HepG2 (cell line): ENCODE results near the gene CDKN3. TPM values are rescaled to one million over a fixed set of nuclear protein-coding genes. Genes with fewer than 3 reads are reported as not detected.
A peak's percentile ranks its signal among the peaks of the same experiment; 100 is the strongest.

ENCODE experiments used
- ATF7-NPFF ChIP-seq: sonication (generic); formaldehyde crosslinking; IDR thresholded peaks from 2 replicates; pipeline ENCODE4 v1.8.1; 2023; ENCODE audit warnings: mild to moderate bottlenecking, low read depth, missing genetic modification reagents, moderate library complexity
- BORCS8-MEF2B ChIP-seq: sonication (generic); formaldehyde crosslinking; IDR thresholded peaks from 2 replicates; pipeline ENCODE4 v1.8.0; 2022; ENCODE audit warnings: mild to moderate bottlenecking, missing genetic modification reagents
- CC2D1A ChIP-seq: sonication (generic); formaldehyde crosslinking; IDR thresholded peaks from 2 replicates; pipeline ENCODE4 v1.8.1; 2023; ENCODE audit warnings: mild to moderate bottlenecking, missing genetic modification reagents
- CENPX ChIP-seq: sonication (generic); formaldehyde crosslinking; IDR thresholded peaks from 2 replicates; pipeline ENCODE4 v1.9.0; 2021; ENCODE audit warnings: mild to moderate bottlenecking, missing genetic modification reagents, moderate library complexity
- CHD2 ChIP-seq: IDR thresholded peaks from 2 replicates; pipeline ENCODE4 v1.6.1; 2011; ENCODE audit warnings: low read depth, low read length, improper control_type of control experiment
- CHD4 ChIP-seq: fragments of 200-600 bp; sonication (generic); IDR thresholded peaks from 2 replicates; pipeline ENCODE4 v1.7.0; 2017; ENCODE audit warnings: mild to moderate bottlenecking, low read length, borderline replicate concordance
- DNMT1 ChIP-seq: sonication (generic); formaldehyde crosslinking; IDR thresholded peaks from 2 replicates; pipeline ENCODE4 v1.5.1; 2020; ENCODE audit warnings: mild to moderate bottlenecking, missing genetic modification reagents
- FOXK2 ChIP-seq: fragments of 450-650 bp; IDR thresholded peaks from 2 replicates; pipeline ENCODE4 v1.6.1; 2016
- FUBP1 ChIP-seq: sonication (generic); formaldehyde crosslinking; IDR thresholded peaks from 2 replicates; pipeline ENCODE4 v1.5.1; 2020; ENCODE audit warnings: missing genetic modification reagents, mild to moderate bottlenecking, borderline replicate concordance
- HDAC2 ChIP-seq: sonication (generic); formaldehyde crosslinking; IDR thresholded peaks from 2 replicates; pipeline ENCODE4 v1.4.0; 2020; ENCODE audit warnings: missing genetic modification reagents
- HNRNPH1 ChIP-seq: fragments of 200-400 bp; formaldehyde crosslinking; optimal IDR thresholded peaks from 2 replicates; pipeline ENCODE3; 2017; ENCODE audit warnings: mild to moderate bottlenecking, low read depth, low read length
- KLF12 ChIP-seq: sonication (generic); formaldehyde crosslinking; IDR thresholded peaks from 2 replicates; pipeline ENCODE4 v1.4.0; 2020; ENCODE audit warnings: missing genetic modification reagents, borderline replicate concordance
- MBNL3 ChIP-seq: fragments of 250-450 bp; sonication (Bioruptor Pico); conservative IDR thresholded peaks from 2 replicates; pipeline ENCODE4 v1.8.0; 2022; ENCODE audit warnings: mild to moderate bottlenecking, inconsistent platforms
- RFX1 ChIP-seq: fragments of 450-650 bp; IDR thresholded peaks from 2 replicates; pipeline ENCODE4 v1.6.1; 2017
- SAFB2 ChIP-seq: sonication (generic); formaldehyde crosslinking; IDR thresholded peaks from 2 replicates; pipeline ENCODE4 v1.5.1; 2020; ENCODE audit warnings: missing genetic modification reagents, low read depth, mild to moderate bottlenecking, borderline replicate concordance
- SOX5 ChIP-seq: IDR thresholded peaks from 2 replicates; pipeline ENCODE4 v1.6.1; 2016; ENCODE audit warnings: borderline replicate concordance
- ZBTB34 ChIP-seq: sonication (generic); formaldehyde crosslinking; IDR thresholded peaks from 2 replicates; pipeline ENCODE4 v1.8.0; 2022; ENCODE audit warnings: mild to moderate bottlenecking, missing genetic modification reagents
- ZNF12 ChIP-seq: sonication (generic); formaldehyde crosslinking; IDR thresholded peaks from 2 replicates; pipeline ENCODE4 v1.5.0; 2020; ENCODE audit warnings: missing genetic modification reagents
- ZNF17 ChIP-seq: sonication (generic); formaldehyde crosslinking; IDR thresholded peaks from 2 replicates; pipeline ENCODE4 v1.5.0; 2020; ENCODE audit warnings: mild to moderate bottlenecking, missing genetic modification reagents
- ZNF609 ChIP-seq: sonication (generic); formaldehyde crosslinking; IDR thresholded peaks from 2 replicates; pipeline ENCODE4 v1.4.0; 2020; ENCODE audit warnings: mild to moderate bottlenecking, missing genetic modification reagents, borderline replicate concordance
- ZNF747 ChIP-seq: sonication (generic); formaldehyde crosslinking; IDR thresholded peaks from 2 replicates; pipeline ENCODE4 v1.8.1; 2023; ENCODE audit warnings: missing genetic modification reagents, mild to moderate bottlenecking, borderline replicate concordance
- ZNF761 ChIP-seq: sonication (generic); formaldehyde crosslinking; conservative IDR thresholded peaks from 2 replicates; pipeline ENCODE4 v1.4.0; 2020; ENCODE audit warnings: mild to moderate bottlenecking, missing genetic modification reagents
- ZSCAN9 ChIP-seq: IDR thresholded peaks from 2 replicates; pipeline ENCODE4 v1.6.1; 2016; ENCODE audit warnings: borderline replicate concordance
- polyA plus RNA-seq, 8 experiments: library from polyadenylated mRNA; depleted of rRNA in 3 of 8; stranded (reverse) in 7 of 8; unstranded in 1 of 8; fragments of >200 nt; fragmentation: Illumina TruSeq in 4 of 8; extraction: Trizol in 4 of 8; gene quantifications; 2 replicates each; pipeline versions ENCODE4 v1.2.1 to v1.2.3, GENCODE V29; 2011 to 2016; ENCODE audit warnings: low read depth in 4 of 8, missing spikeins in 1 of 8, mixed read lengths in 1 of 8; ENCODE audit not compliant: insufficient read depth in 1 of 8
- total RNA-seq, 5 experiments: library from RNA; depleted of rRNA; stranded (reverse); fragments of >200 nt; fragmentation: Illumina TruSeq; extraction: Trizol; gene quantifications; 2 replicates each; pipeline ENCODE4 v1.2.3, GENCODE V29; 2016; ENCODE audit warnings: low read depth in 1 of 5

The CDKN3 gene
- total and polyA plus RNA-seq, 2 of the 13 experiments (the other 11 are each of a cell fraction or from before 2014, with no cell fraction given), result 63.0 to 88.9 TPM

GRCh38 chr14:54396493-54397335 lies at the start of gene CDKN3 (continued):
- TF ChIP-seq CENPX (CRISPR knock-in tag), result no peak
- 0 out of 2 replicates have a peak, but pooled peaks have one; percentile 64 for TF ChIP-seq CHD2
- no peak for TF ChIP-seq CC2D1A (CRISPR knock-in tag)
- TF ChIP-seq ZNF761 (CRISPR knock-in tag), result peak; percentile 84; the same call in 1 of the 2 replicates
- TF ChIP-seq DNMT1 (CRISPR knock-in tag), result peak; percentile 57; the same call in 1 of the 2 replicates
- TF ChIP-seq CHD4, result no peak
- no peak for TF ChIP-seq ZSCAN9 (CRISPR knock-in tag)
- no peak for TF ChIP-seq MBNL3 (CRISPR knock-in tag)
- no peak for TF ChIP-seq FUBP1 (CRISPR knock-in tag)
- no peak; the same call in 1 of the 2 replicates for TF ChIP-seq ATF7-NPFF
- TF ChIP-seq SAFB2 (CRISPR knock-in tag), result peak; percentile 72
- TF ChIP-seq SOX5 (CRISPR knock-in tag), result peak; percentile 30; the same call in 1 of the 2 replicates
- TF ChIP-seq ZNF17 (CRISPR knock-in tag), result no peak
- peak; percentile 36; the same call in 1 of the 2 replicates for TF ChIP-seq ZNF609 (CRISPR knock-in tag)
- peak; percentile 50 for TF ChIP-seq HDAC2
- no peak for TF ChIP-seq FOXK2
- no peak for TF ChIP-seq RFX1
- no peak for TF ChIP-seq ZNF12 (CRISPR knock-in tag)
- no peak for TF ChIP-seq HNRNPH1
- TF ChIP-seq ZBTB34 (CRISPR knock-in tag), result no peak
- peak; percentile 37; the same call in 1 of the 2 replicates for TF ChIP-seq KLF12 (CRISPR knock-in tag)
- peak; percentile 90 for TF ChIP-seq BORCS8-MEF2B (CRISPR knock-in tag)
- no peak for TF ChIP-seq ZNF747
